Ascending aorta (tissue), 2 donors: ENCODE data around the gene BTBD1. TPM values are rescaled to one million over a fixed set of nuclear protein-coding genes. Genes with fewer than 3 reads are reported as not detected.

Experiments
- DNase-seq, 2 donors: peaks; one replicate each; pipeline ENCODE4 v3.0.0-alpha.2; 2019; ENCODE audit warnings: low spot score in 2 of 2
- H3K27ac ChIP-seq, 2 donors: fragments of 200-600 bp; sonication (generic); one replicate each; pipeline ENCODE4 v1.5.1; 2016 to 2017; ENCODE audit warnings: mild to moderate bottlenecking in 1 of 2
- H3K27me3 ChIP-seq: fragments of 200-600 bp; sonication (generic); one replicate; pipeline ENCODE4 v1.5.1; 2017
- H3K36me3 ChIP-seq, 2 donors: fragments of 200-600 bp; sonication (generic); one replicate each; pipeline ENCODE4 v1.5.1; 2016
- H3K4me1 ChIP-seq, 2 donors: fragments of 200-600 bp; sonication (generic); one replicate each; pipeline ENCODE4 v1.5.1; 2016 to 2017; ENCODE audit warnings: mild to moderate bottlenecking in 1 of 2
- H3K4me3 ChIP-seq, 2 donors: fragments of 200-600 bp; sonication (generic); one replicate each; pipeline ENCODE4 v1.5.1; 2016 to 2017; ENCODE audit warnings: mild to moderate bottlenecking in 1 of 2
- H3K9me3 ChIP-seq, 2 donors: fragments of 200-600 bp; sonication (generic); one replicate each; pipeline ENCODE4 v1.5.1; 2016
- intact Hi-C: fragments of 100-400 bp; cut with DNase I; formaldehyde crosslinking; loops from one replicate; pipeline ENCODE4 v1.15.1; 2023
- total RNA-seq: library from RNA; depleted of rRNA; stranded (reverse); fragments of >200 nt; gene quantifications from one replicate; pipeline ENCODE4 v1.1.0, GENCODE V29; 2016
- TF ChIP-seq, protein P1 (sequence below), 3 experiments: fragments of 200-600 bp in 2 of 3; fragments of 450-650 bp in 1 of 3; sonication (generic) in 2 of 3; IDR thresholded peaks; one replicate each; pipeline ENCODE4 v1.5.1; 2016 to 2019; ENCODE audit warnings: antibody characterized with exemption in 3 of 3, mild to moderate bottlenecking in 1 of 3, moderate library complexity in 1 of 3

Gene BTBD1
- total RNA-seq, 1 donor from 2014 or later = 63.9 TPM

DNA sequence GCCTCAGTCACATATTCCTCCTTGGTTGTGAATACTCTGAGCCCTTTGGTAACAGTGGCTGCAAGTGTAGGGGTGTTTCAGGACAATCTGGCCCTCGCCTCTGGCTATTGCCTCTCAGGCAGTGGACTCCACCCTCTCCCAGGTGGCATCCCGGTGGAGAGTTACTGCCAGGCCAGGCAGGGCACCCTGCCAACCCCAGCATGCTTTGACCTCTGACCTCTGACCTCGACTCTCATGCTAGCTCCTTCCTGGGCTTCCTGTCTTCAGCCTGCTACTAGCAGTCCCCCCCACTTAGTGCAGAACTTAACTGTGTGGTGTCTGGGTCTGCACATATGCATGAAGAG is 45.9 kb upstream of the BTBD1 start:
- TF ChIP-seq, protein P1, sequence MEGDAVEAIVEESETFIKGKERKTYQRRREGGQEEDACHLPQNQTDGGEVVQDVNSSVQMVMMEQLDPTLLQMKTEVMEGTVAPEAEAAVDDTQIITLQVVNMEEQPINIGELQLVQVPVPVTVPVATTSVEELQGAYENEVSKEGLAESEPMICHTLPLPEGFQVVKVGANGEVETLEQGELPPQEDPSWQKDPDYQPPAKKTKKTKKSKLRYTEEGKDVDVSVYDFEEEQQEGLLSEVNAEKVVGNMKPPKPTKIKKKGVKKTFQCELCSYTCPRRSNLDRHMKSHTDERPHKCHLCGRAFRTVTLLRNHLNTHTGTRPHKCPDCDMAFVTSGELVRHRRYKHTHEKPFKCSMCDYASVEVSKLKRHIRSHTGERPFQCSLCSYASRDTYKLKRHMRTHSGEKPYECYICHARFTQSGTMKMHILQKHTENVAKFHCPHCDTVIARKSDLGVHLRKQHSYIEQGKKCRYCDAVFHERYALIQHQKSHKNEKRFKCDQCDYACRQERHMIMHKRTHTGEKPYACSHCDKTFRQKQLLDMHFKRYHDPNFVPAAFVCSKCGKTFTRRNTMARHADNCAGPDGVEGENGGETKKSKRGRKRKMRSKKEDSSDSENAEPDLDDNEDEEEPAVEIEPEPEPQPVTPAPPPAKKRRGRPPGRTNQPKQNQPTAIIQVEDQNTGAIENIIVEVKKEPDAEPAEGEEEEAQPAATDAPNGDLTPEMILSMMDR (IDR thresholded peaks at IDR 0.05) = no peak
- peaks cover 0 to 3% of the 10 kb centered on the region in 2 donors for H3K4me1 ChIP-seq
- peak overlapping the region in 1 of 2 donors; percentile 1 for H3K27ac ChIP-seq
- H3K4me3 ChIP-seq = no peak overlapping the region
- peaks cover 0 to 5% of the 10 kb centered on the region in 2 donors for H3K36me3 ChIP-seq
- DNase-seq = no peak
- intact Hi-C loops = no loop called here
- no peaks in the 10 kb centered on the region for H3K9me3 ChIP-seq
- no peaks in the 10 kb centered on the region for H3K27me3 ChIP-seq

DNA sequence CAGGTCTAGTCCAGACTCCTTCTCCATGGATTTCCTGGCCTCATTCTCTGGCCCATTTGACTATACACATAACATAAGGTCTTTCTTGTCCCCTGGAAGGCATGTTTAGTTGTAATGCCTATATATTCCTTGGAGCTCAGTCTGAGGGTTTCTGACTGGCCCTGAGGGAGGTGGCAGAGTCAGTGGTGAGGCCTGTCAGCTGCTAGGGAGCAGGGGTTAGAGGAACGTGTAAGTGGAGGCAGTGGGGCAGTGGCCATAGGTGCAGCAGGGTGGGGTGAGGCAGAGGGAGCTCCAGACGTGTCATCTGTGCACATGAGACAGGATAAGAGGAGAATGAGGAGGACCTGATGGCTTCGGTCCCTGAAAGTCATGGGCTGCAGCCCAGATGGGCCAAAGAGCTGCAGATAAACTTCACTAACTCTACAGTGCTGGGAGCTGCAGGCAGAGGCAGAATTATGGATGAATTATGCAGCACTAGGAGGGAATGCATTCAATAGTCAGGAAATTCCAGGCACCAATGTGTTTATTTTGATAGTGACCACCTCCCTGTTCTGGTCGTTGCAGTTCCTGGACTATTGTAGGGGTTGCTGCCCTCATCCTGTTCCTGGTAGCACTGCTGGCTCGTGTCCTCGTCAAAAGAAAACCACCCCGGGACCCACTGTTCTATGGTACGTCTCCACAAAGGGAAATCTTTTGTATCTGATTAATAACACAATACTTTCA is 45.3 kb upstream of the BTBD1 start:
- peak overlapping the region in 1 of 2 donors; percentile 1 for H3K27ac ChIP-seq
- TF ChIP-seq, protein P1 (IDR thresholded peaks at IDR 0.05) = no peak
- peaks cover 0 to 7% of the 10 kb centered on the region in 2 donors for H3K4me1 ChIP-seq
- H3K27me3 ChIP-seq = no peaks in the 10 kb centered on the region
- H3K36me3 ChIP-seq = peaks cover 0 to 5% of the 10 kb centered on the region in 2 donors
- intact Hi-C loops = no loop called here
- DNase-seq = no peak
- H3K9me3 ChIP-seq = no peaks in the 10 kb centered on the region
- no peak overlapping the region for H3K4me3 ChIP-seq

DNA sequence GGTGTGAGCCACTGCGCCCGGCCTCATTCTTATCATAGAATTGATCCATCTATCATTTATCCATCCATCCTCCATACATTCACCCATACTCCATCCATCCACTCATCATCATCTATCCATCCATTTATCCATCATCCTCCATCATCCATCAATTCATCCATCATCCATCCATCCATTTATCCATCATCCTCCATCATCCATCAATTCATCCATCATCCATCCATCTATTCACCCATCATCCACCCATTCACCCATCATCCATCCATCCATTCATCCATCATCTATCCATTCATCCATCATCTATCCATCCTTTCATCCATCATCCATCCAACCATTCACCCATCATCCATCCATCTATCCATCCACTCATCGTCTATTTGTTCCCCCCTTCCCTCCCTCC is 44.1 kb upstream of the BTBD1 start:
- no peak overlapping the region for H3K27ac ChIP-seq

DNA sequence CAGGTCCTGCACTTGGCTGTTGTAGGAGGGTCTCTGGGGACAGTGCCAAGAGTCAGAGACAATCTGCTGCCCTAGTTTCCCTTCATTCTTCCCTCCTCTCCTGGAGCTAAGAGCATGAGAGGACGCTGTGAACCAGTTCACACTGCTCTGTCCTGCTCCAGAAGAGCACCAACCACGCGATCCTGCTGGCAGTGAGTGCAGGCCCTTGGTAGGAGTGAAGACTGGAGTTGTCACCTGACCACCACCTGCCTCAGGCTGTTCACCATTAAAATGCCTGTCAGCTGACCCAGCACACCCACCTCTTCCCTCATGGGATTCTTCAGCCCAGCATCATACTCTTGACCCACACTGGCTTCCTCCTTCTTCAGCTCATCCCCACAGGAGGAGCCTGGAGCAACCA is 43.3 kb upstream of the BTBD1 start:
- H3K27ac ChIP-seq = no peak overlapping the region
- H3K4me1 ChIP-seq = peaks cover 0 to 7% of the 10 kb centered on the region in 2 donors
- no peaks in the 10 kb centered on the region for H3K9me3 ChIP-seq
- no peaks in the 10 kb centered on the region for H3K27me3 ChIP-seq
- intact Hi-C loops = no loop called here
- peaks cover 0 to 5% of the 10 kb centered on the region in 2 donors for H3K36me3 ChIP-seq
- DNase-seq = no peak
- TF ChIP-seq, protein P1 (IDR thresholded peaks at IDR 0.05) = no peak
- no peak overlapping the region for H3K4me3 ChIP-seq

More for the DNA sequence above, 44.1 kb upstream of the BTBD1 start:
- H3K4me1 ChIP-seq = peaks cover 0 to 7% of the 10 kb centered on the region in 2 donors
- H3K27me3 ChIP-seq = no peaks in the 10 kb centered on the region
- no peak overlapping the region for H3K4me3 ChIP-seq
- no peak for DNase-seq
- no peaks in the 10 kb centered on the region for H3K9me3 ChIP-seq
- intact Hi-C loops = no loop called here
- TF ChIP-seq, protein P1 (IDR thresholded peaks at IDR 0.05) = no peak
- H3K36me3 ChIP-seq = peaks cover 0 to 5% of the 10 kb centered on the region in 2 donors

DNA sequence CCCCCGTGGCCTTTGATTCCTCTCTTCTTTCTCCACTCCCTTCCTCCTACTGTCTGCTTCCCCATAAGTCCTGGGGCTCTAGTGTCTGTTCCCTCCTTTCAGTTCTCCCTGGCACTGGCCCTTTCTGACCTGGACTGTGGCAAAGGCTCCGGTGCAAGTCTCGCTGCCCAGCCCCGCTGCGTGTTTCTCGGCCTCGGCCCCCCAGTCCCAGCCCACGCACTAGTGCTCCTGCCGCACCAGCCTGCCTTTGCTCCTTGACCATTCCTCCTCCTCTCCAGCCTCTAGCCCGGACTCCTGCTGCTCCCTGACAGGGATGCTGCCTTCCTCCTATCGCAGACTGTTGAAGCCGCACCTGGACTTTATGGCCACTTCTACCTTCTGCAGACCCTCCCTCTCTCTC is 42.5 kb upstream of the BTBD1 start:
- DNase-seq = no peak
- H3K36me3 ChIP-seq = peaks cover 0 to under 1% of the 10 kb centered on the region in 2 donors
- H3K27me3 ChIP-seq = no peaks in the 10 kb centered on the region
- H3K4me1 ChIP-seq = peaks cover 0 to 7% of the 10 kb centered on the region in 2 donors
- H3K9me3 ChIP-seq = no peaks in the 10 kb centered on the region
- no peak overlapping the region for H3K4me3 ChIP-seq
- H3K27ac ChIP-seq = no peak overlapping the region
- TF ChIP-seq, protein P1 (IDR thresholded peaks at IDR 0.05) = no peak
- intact Hi-C loops = no loop called here
